Endothelial cell (in vitro differentiated cells): ENCODE results near the gene RERE. TPM values are rescaled to one million over a fixed set of nuclear protein-coding genes. Genes with fewer than 3 reads are reported as not detected.

Source experiments
- DNase-seq: peaks from one replicate; pipeline ENCODE4 v3.0.0; 2021; ENCODE audit warnings: low spot score
- H3K27ac Mint-ChIP-seq: one replicate; pipeline ENCODE4 v1.8.0; 2021; ENCODE audit warnings: mixed read lengths, inconsistent platforms; ENCODE audit not compliant: unreplicated experiment
- H3K27me3 Mint-ChIP-seq: one replicate; pipeline ENCODE4 v1.8.0; 2021; ENCODE audit warnings: mild to moderate bottlenecking, moderate library complexity, mixed read lengths, inconsistent platforms; ENCODE audit not compliant: unreplicated experiment
- H3K36me3 Mint-ChIP-seq: one replicate; pipeline ENCODE4 v1.8.0; 2021; ENCODE audit warnings: mild to moderate bottlenecking, low read depth, mixed read lengths, inconsistent platforms; ENCODE audit not compliant: unreplicated experiment
- H3K4me1 Mint-ChIP-seq: one replicate; pipeline ENCODE4 v1.8.0; 2021; ENCODE audit warnings: mild to moderate bottlenecking, mixed read lengths, inconsistent platforms; ENCODE audit not compliant: unreplicated experiment
- H3K4me3 Mint-ChIP-seq: one replicate; pipeline ENCODE4 v1.8.0; 2021; ENCODE audit warnings: mild to moderate bottlenecking, mixed read lengths, inconsistent platforms; ENCODE audit not compliant: unreplicated experiment
- H3K9me3 Mint-ChIP-seq: one replicate; pipeline ENCODE4 v1.8.0; 2021; ENCODE audit warnings: mixed read lengths, inconsistent platforms; ENCODE audit not compliant: unreplicated experiment
- total RNA-seq: library from RNA; stranded (reverse); fragmentation: NEBNext Ultra II Directional; extraction: Animal tissue kit (Norgen Biotek cat#: 25700); gene quantifications from one replicate; pipeline ENCODE4 v1.2.1, GENCODE V29; 2021; ENCODE audit not compliant: unreplicated experiment
- TF ChIP-seq, protein P1 (sequence below): fragments of 200-600 bp; sonication (generic); IDR thresholded peaks from one replicate; pipeline ENCODE4 v1.5.0; 2021; ENCODE audit warnings: antibody characterized with exemption; ENCODE audit not compliant: unreplicated experiment

Gene RERE
- total RNA-seq, 1 donor from 2014 or later, result 115 TPM

DNA sequence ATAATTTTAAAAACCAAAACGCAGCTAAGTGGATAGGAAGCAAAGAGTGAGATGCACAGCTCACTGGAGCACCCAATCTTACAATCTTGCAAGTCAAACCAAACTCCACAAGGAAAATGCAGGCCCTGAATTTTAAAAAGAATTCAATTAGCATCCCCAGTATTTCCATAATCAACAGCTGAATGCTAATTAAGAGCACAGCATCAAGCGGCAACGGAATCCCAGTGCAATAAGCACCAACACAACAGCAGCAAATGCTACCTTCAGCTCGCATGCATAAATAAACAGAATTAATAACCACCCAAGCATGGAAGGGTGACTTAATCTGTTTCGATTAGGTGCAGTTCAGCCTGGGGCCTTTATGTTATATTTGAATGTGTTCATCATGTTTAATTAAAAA is 356.7 kb downstream of the RERE start:
- TF ChIP-seq, protein P1, sequence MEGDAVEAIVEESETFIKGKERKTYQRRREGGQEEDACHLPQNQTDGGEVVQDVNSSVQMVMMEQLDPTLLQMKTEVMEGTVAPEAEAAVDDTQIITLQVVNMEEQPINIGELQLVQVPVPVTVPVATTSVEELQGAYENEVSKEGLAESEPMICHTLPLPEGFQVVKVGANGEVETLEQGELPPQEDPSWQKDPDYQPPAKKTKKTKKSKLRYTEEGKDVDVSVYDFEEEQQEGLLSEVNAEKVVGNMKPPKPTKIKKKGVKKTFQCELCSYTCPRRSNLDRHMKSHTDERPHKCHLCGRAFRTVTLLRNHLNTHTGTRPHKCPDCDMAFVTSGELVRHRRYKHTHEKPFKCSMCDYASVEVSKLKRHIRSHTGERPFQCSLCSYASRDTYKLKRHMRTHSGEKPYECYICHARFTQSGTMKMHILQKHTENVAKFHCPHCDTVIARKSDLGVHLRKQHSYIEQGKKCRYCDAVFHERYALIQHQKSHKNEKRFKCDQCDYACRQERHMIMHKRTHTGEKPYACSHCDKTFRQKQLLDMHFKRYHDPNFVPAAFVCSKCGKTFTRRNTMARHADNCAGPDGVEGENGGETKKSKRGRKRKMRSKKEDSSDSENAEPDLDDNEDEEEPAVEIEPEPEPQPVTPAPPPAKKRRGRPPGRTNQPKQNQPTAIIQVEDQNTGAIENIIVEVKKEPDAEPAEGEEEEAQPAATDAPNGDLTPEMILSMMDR, result no peak
- Mint-ChIP-seq H3K27me3 (peaks cover 4% of the 10 kb centered on the region), H3K36me3 (peaks cover 2% of the 10 kb centered on the region), H3K4me3 (no peak overlapping the region), H3K27ac (no peak overlapping the region), H3K4me1 (peaks cover 83% of the 10 kb centered on the region), H3K9me3 (no peaks in the 10 kb centered on the region)
- no peak for DNase-seq

DNA sequence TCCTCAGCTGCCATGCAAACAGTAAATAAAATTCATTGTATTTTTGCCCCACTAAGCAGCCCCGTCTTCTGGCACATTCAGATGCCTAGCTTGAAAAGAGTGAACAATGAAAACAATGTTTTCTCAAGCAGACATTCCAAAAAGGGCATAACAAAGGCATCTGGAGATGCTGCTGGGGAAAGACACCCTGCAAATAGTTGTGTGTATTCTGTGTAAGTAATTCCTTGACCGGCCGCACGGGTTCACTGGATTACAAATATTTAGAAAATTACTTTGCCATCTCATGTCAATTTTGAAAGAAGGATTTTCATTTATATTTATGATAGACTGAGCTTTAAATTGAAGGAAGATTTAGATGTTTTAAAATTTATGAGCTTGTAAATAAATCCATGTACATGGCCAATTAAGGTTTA is 357.3 kb downstream of the RERE start:
- Mint-ChIP-seq H3K4me1 (peaks cover 83% of the 10 kb centered on the region), H3K4me3 (no peak overlapping the region), H3K27ac (peak overlapping the region; percentile 90), H3K36me3 (peaks cover 2% of the 10 kb centered on the region), H3K9me3 (no peaks in the 10 kb centered on the region), H3K27me3 (peaks cover 4% of the 10 kb centered on the region)
- TF ChIP-seq, protein P1, result peak; percentile 52
- no peak for DNase-seq

DNA sequence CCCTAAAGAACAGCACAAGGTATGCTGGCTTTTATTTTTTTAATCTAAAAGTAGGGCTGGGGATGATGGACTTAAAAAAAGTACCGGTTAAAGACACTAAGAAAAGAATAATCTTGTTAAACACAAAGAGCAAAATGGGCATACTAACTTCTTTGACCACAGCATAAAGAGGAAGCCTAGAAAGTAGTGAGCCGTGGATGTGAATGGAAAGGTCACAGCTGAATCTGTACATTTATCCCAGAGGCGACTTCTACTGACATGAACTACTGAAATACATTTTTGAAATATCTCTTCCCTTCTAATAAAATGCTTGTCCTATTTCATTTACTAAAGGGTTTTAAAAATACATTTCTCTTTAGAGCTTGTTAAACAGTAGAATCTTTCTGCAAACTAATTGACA is 358.8 kb downstream of the RERE start:
- no peak for DNase-seq
- H3K4me1 Mint-ChIP-seq, result peaks cover 72% of the 10 kb centered on the region
- TF ChIP-seq, protein P1, result no peak
- H3K9me3 Mint-ChIP-seq, result no peaks in the 10 kb centered on the region
- H3K27me3 Mint-ChIP-seq, result peaks cover 4% of the 10 kb centered on the region
- peaks cover 2% of the 10 kb centered on the region for H3K36me3 Mint-ChIP-seq
- peak overlapping the region; percentile 95 for H3K27ac Mint-ChIP-seq
- no peak overlapping the region for H3K4me3 Mint-ChIP-seq

DNA sequence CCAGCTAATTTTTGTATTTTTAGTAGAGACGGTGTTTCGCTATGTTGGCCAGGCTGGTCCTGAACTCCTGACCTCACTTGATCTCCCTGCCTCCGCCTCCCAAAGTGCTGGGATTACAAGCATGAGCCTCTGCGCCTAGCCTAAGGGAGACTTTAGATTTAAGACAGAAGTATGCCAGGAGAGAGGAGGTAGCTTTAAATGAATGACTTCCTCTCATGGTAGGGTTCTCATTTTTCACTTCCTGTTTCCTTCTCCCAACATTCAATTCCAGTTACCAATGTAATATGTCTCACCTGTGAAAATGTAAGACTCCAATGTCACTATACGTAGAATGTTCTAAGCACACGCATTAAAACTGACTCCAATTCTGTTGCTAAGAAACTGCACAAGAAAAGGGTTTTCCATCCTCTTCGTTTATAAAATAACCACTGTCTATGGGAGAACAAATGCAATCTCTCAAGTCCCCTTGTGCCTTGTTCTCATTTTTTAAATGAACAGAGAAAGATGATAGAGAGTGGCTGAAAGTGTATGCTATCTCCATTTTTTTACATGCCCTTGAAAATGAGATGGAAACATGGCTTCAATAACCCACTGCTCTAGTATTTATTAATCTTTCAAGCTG is 359.6 kb downstream of the RERE start:
- Mint-ChIP-seq H3K27ac (peak overlapping the region; percentile 95), H3K4me1 (peaks cover 65% of the 10 kb centered on the region), H3K9me3 (no peaks in the 10 kb centered on the region), H3K4me3 (peak overlapping the region; percentile 29), H3K27me3 (peaks cover 4% of the 10 kb centered on the region), H3K36me3 (peaks cover 2% of the 10 kb centered on the region)
- TF ChIP-seq, protein P1, result no peak
- no peak for DNase-seq

DNA sequence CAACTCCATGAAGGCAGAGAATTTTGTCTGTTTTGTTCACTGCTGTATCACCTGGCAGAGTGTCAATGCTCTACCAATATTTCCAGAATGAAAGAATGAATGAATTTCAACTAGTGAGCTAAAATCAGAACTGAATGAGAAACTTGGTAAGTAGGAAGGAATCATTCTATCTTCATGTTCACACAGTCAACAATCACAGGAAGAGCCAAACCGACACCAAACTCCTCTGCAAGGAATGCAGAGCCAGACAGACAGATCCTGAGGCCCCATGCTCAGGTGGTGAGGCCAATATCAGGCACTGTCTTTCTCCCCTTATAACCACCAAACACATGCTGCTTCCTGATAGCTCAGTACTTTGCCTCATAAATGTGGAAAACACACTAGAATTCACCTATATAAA is 360.4 kb downstream of the RERE start:
- no peaks in the 10 kb centered on the region for H3K27me3 Mint-ChIP-seq
- H3K36me3 Mint-ChIP-seq, result peaks cover 2% of the 10 kb centered on the region
- peak overlapping the region; percentile 95 for H3K27ac Mint-ChIP-seq
- TF ChIP-seq, protein P1, result no peak
- peak overlapping the region; percentile 11 for H3K4me3 Mint-ChIP-seq
- no peaks in the 10 kb centered on the region for H3K9me3 Mint-ChIP-seq
- no peak for DNase-seq
- H3K4me1 Mint-ChIP-seq, result peaks cover 58% of the 10 kb centered on the region
